CD4-positive, alpha-beta T cell treated with Interleukin-2 at 100 ng/mL for 4 hours (primary cell): ENCODE results near the gene MGAT3.
"Not testable (repeated sequence)": the region's sequence is repeated elsewhere in the genome, so short reads cannot be mapped to it uniquely, and the experiment has no call there.

Source experiments
- DNase-seq: peaks from one replicate; pipeline ENCODE4 v3.0.0-alpha.2; 2020; ENCODE audit warnings: low spot score

MGAT3 gene, protein sequence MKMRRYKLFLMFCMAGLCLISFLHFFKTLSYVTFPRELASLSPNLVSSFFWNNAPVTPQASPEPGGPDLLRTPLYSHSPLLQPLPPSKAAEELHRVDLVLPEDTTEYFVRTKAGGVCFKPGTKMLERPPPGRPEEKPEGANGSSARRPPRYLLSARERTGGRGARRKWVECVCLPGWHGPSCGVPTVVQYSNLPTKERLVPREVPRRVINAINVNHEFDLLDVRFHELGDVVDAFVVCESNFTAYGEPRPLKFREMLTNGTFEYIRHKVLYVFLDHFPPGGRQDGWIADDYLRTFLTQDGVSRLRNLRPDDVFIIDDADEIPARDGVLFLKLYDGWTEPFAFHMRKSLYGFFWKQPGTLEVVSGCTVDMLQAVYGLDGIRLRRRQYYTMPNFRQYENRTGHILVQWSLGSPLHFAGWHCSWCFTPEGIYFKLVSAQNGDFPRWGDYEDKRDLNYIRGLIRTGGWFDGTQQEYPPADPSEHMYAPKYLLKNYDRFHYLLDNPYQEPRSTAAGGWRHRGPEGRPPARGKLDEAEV

DNA sequence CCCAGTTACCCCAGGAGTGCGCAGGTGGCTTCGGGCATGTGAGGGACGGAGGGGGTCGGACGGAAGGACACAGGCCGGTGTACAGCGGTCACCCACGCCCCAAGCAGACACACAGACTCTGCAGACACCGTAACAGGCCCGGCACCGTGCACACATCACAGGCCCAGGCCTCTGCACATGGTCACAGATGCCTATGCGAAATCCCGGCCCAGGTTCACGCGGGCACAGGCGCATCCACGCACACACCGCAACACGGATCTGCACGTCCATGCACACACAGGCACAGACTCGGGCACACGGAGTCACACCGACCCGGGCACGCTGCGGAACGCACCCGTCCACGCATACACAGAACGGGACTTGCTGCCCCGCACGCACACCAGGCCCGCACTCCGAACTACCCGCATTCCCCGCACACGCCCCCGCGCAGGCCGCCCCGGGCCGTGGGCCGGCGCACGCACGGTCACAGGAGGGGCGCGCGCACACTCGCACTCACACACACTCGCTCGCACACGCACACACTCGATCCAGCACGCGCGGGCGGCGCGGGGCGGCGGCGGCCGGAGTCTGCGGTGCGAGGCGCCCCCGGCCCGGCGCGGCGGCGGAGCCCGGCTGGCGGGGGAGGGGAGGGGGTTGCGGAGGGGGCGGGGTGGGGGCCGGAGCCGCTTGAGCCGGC, at the start of gene MGAT3:
TSS of gene MGAT3 (plus strand) at position 491 of the 676 bp plus-strand sequence. CDS start 30,336 bp downstream, outside the sequence.
- DNase-seq, result no peak

DNA sequence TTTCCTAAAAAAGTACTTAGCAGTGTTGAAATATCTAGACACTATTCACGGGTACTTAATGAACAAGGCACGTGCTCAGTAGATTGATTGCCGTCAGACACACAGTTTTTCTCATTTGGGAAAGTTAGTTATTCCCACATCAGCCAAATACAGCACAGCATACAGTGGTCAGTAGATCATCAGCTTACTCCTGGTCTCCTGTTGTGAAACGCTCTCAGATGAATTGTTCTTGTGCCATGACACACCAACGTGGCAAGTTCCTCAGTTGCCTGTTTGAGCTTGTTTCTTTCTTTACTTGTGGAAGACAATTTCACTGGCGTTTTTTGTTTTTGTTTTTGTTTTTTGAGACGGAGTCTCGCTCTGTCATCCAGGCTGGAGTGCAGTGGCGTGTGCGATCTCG, 48.6 kb upstream of the MGAT3 start:
- no peak for DNase-seq

DNA sequence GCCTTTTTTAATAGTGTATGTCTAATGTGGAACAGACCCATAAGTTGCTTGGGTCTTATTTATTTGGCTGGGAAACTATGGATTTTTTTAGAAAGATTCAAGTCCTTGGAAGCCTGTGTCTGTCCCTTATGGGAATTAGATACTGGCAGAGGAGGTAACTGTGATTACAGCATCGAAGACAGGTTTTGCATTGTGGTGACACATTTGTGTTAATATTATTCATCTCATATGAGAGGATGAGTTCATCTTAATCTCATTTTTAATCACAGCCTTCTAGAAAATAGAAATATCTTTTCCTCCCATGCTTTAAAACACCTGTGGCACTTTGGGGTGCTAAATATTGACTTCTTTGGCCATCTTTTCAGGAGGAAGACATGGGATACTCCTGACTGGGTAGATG, 48.0 kb upstream of the MGAT3 start:
- no peak for DNase-seq

DNA sequence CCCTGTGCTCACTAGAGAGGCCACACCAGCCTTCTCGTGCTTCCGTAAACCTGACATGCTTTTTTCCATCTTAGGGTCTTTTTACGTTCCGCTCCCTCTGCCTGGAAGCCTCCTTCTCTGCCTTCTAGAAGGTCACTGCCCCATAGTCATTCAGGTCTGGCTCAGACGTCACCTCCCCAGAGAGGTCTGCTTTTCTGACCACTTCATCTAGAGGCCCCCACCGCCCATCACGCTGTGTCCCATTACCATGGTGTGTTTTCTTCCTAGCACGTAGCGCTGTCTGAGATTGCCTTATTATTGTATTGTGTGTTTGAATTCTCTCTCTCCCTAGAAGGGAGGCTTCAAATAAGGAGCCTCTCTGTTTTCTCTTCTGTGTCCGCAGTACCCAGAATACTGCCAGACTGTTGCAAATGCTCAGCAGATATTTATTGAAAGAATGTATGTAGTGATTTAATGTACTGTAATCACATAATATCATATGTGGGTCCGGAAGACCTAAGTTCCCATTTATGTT, 47.2 kb upstream of the MGAT3 start:
- no peak for DNase-seq

DNA sequence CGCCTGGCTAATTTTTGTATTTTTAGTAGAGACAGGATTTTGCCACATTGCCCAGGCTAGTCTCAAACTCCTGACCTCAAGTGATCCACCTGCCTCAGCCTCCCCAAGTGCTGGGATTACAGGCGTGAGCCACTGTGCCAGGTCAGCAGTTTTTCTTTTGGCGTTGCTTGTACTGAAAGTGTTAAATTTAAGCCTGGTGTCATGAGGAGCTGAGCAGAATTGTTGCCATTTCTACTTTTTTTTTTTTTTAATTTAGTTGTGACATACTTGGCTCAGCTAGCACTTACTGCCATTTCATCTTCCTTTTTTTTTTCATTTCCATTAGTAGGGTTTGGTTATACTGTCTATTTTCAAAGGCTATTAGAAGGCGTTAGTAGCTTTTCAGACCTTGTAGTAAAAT, 46.5 kb upstream of the MGAT3 start:
- no peak for DNase-seq

DNA sequence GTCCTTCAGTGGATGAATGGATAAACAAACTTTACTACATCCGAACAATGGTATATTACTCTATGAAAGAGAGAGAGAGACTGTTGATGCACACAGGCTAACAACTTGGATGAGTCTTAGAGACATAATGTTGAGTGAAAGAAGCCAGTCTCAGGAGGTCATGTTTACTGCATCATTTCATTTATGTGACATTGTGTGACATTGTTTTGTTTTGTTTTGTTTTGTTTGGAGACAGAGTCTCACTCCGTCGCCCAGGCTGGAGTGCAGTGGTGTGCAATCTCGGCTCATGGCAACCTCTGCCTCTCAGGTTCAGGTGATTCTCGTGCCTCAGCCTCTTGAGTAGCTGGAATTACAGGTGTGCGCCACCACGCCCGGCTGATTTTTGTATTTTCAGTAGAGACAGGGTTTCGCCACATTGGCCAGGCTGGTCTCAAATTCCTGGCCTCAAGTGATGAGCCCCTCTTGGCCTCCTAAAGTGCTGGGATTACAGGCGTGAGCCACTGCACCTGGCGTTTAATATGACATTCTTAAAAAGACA, 44.9 kb upstream of the MGAT3 start:
- DNase-seq, result not testable (repeated sequence)

DNA sequence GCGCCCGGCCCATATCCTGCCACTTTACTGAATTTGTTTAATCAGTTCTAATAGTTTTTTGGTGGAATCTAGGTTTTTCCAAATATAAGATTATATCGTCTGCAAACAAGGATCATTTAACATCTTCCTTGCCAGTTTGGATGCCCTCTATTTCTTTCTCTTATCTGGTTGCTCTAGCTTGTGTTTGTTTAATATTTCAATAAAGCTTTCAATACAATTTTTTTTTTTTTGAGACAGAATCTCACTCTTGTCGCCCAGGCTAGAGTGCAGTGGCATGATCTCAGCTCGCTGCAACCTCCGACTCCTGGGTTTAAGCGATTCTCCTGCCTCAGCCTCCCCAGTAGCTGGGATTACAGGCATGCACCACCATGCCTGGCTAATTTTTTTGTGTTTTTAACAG, 43.6 kb upstream of the MGAT3 start:
- not testable (repeated sequence) for DNase-seq

DNA sequence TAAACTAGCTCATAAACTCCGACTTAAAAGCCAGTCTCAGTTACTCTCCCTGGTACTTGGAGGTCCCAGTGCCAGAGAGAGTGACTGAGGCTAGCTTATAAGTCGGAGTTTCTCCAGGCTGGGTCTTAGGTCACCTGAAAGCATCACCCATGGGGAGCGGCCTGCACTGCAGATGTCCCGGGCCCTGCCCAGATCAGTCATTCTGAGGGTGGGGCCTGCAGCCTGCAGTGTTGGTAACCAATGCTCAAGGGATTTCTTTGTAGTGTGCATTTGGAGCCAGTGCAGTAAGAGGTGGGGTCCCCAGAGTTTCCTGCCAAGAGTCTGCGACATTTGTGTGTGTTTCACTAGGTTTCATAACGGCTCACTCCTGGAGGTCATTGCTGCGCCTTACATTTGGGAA, 42.4 kb upstream of the MGAT3 start:
- no peak for DNase-seq

DNA sequence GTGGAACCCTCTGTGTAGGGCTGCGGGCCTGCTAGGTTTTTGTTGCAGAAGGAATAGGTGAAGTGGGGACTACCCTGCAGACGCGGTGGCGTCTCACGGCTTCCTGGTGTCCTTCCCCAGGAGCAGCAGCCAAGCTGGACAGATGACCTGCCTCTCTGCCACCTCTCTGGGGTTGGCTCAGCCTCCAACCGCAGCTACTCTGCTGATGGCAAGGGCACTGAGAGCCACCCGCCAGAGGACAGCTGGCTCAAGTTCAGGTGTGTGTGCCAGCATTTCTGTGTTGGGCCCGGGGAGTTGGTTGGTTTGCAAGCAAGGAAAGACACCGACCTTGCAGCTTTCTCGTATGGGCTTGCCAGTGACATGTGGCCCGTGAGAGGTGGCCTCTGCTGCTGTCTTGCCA, 41.9 kb upstream of the MGAT3 start:
- DNase-seq, result no peak

DNA sequence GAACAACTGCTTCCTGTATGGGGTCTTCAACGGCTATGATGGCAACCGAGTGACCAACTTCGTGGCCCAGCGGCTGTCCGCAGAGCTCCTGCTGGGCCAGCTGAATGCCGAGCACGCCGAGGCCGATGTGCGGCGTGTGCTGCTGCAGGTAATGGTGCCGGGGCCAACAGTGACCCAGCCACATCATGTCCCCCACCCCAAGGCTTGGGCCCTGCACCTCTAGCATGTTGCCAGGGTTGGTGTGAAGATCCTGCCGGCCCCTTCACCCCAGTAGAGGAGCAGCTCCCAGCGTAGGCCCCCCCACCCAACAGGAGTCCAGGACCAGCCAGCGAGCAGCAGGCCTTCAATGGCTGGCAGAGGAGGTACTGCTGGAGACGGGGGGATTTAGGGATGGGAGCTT, 41.3 kb upstream of the MGAT3 start:
- no peak for DNase-seq

DNA sequence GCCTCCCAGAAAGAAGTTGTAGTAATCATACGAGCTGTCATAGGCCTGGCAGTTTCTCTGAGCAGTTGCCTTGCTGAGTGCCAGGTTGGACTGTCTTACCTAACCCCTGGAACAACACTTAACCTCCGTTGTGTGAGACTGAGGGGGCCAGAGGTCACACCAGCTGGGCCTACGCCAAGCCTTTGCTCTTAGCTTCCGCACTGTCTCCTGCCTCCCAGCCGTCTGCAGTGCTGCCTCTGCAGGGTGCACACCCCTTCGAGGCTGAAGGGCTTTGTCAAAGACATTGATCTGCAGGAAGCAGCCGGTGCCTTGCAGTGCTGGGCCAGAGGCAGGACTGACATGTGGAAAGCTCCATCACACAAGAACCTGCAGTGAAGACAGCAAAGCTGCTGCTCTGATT, 40.5 kb upstream of the MGAT3 start:
- DNase-seq, result no peak

DNA sequence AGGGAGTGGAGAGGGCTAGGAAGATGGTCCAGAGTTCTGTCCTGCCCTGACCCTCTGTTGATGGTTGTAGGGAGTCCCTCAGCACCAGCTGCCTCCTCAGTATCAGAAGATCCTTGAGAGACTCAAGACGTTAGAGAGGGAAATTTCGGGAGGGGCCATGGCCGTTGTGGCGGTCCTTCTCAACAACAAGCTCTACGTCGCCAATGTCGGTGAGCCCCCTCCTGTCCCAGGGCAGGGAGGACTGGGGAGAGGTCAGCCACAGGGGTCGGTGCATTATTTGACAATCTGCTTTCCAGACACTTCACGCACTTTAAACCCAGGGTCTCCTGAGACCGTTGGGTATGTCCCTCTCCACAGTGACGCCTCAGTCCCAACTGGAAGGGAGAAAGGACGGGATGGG, 39.2 kb upstream of the MGAT3 start:
- no peak for DNase-seq

DNA sequence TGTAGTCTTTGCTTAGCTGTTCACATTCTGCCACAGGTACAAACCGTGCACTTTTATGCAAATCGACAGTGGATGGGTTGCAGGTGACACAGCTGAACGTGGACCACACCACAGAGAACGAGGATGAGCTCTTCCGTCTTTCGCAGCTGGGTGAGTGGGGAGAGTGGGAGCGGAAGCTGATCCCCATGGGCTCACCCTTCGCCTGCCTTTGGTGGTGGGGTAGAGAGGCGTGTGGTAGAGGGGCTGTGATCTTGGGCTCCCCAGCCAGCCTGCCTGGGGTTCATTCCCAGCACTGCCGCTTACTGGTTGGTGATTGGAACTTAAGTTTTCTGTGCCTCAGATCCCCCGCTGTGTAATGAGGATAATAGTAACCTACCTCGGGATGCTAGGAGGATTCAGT, 38.1 kb upstream of the MGAT3 start:
- DNase-seq, result no peak

DNA sequence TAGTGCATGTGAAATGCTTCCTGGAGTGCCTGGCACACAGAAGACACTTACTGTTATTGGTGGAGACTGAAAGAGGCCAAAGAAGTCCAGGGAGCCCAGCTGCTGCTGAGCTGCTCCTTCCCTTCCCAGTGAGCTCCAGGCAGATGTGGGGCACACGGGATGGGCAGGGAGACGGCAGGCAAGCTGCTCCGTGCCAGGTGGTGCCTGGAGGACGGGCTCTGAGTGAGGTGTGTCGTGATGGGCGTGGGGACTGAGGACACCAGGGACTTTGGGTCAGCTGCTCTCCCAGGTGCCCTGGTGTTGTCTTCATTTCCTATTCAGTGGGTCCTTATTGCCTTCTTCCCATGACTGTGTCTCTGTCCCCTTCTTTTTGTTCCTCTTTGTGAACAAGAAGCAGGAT, 37.7 kb upstream of the MGAT3 start:
- DNase-seq, result no peak

DNA sequence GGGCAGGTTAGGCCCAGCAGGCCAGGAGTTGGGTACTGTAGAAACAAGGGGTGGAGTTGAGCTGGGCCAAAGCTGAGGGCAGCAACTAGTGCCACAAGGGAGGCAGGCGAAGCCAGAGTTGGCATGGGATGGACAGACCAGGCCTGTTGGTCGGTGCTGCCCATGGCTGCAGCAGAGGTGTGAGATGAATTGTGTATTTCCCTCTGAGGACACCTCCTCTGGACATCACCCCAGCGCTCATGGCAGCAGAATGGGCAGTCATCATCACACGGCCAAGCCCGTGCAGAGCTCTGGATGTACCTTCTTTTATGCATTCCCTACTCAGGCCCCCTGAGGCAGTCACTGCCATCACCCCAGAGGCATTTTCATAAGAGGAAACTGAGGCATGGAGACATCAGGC, 36.9 kb upstream of the MGAT3 start:
- DNase-seq, result no peak

DNA sequence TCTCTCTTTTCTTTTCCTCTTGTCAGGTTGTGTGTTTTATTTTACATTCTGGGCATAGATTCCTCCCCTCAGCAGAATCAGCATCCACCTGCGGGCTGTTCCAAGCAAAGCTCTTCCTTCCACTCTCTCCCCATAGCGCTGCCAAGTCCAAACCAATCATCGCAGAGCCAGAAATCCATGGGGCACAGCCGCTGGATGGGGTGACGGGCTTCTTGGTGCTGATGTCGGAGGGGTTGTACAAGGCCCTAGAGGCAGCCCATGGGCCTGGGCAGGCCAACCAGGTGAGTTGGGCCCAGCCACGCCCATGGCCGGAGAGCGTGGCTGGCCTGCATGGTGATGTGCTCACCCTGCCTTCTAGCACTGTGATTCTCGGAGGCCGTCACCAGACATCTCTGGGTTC, 35.1 kb upstream of the MGAT3 start:
- DNase-seq, result no peak

DNA sequence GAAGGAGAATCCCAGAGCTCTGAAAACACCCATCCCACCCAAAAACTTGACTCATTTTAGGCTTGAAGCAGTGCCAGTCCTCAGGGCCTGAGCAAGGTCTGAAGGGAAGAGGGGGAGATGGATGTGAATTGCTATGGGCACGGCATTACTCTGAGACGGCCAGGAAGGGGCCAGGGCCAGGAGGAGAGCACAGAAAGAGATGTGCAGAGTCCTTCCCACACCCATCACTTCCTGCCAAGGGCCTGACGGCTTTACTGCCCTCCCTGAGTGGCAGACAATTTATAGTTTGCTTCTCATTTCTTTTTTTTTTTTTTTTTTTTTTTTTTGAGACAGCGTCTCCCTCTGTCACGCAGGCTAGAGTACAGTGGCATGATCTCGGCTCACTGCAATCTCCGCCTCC, 34.7 kb upstream of the MGAT3 start:
- DNase-seq, result no peak

DNA sequence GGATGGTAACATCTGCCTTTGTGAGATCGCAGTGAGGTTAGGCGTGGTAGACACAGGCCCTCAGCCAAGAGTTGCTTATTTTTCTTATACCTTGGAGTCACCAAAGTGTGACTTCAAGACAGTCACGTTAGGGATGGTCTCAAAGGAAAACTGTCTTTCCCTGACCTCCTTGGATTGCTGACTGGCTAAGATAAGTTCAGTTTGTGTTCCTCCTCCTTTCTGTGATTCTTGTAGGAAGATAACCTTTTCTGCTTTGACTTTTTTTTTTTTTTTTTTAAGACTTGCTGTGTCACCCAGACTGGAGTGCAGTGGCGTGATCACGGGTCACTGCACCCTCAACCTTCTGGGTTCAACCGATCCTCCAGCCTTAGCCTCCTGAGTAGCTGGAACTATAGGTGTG, 34.1 kb upstream of the MGAT3 start:
- DNase-seq, result no peak

DNA sequence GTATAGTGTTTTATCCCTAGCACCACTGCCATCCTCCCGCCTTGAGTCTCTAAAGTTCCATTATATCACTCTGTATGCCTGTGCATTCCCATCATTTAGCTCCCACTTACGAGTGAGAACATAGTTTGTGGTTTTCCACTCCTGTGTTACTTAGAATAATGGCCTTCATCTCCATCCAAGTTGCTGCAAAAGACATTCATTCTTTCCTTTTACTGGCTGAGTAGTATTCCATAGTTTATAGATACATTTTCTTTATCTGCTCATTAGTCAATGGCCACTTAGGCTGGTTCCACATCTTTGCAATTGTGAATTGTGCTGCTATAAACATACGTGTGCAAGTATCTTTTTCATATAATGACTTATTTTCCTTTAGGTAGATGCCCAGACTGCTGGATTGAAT, 32.8 kb upstream of the MGAT3 start:
- DNase-seq, result no peak

DNA sequence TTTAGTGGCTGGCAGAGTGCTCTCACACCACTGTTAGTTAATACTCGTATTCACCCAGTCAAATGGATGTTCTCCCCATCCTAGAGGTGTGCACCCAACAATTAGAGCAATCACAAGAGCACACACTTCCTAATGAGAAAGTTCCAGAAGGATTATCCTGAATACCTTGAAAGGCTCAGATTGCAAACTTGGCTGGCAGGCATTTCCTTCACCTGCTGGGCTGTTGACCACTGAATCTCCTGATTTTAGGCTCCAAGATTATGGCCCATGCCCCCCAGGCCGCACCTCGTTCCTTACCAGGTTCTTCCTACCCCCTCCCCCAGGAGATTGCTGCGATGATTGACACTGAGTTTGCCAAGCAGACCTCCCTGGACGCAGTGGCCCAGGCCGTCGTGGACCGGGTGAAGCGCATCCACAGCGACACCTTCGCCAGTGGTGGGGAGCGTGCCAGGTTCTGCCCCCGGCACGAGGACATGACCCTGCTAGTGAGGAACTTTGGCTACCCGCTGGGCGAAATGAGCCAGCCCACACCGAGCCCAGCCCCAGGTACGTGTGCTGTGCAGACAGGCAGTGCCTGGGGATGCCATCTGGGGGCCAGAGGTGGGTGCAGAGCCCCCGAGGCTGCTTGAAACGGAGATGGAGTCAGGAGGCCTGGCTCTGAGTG, 30.3 kb upstream of the MGAT3 start:
- no peak for DNase-seq

DNA sequence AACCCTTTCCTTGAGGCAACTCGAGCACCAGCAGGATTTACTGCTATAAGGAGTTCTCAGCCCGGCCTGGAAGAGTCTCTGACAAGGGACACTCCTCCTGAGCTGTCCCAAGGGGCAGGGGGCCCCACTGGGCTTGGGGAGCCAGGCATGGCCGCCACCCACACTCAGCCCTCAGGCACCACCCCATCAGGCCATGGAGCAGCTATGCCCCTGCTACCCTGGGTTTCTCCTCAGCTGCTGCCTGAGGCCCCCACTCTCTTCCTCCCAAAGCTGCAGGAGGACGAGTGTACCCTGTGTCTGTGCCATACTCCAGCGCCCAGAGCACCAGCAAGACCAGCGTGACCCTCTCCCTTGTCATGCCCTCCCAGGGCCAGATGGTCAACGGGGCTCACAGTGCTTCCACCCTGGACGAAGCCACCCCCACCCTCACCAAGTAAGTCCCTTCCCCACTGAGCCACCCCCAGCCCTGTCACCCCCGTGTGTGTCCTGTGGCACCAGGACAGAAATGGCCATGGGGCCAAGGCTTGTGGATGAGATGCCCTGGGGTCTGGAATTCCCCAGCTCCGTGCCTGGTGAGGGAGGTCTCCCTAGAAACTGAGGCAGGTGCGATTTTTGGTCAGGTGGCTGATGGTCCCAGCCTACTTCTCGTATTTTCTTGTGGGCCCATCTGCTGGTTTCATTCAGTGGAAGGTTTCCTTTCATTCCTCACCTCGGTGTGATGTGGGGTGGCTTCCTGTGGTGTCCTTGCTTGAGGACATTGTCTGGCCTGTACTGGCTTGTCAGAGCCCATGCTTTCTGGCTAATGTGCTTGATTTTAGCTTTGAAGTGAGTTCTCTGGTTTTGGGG, 28.8 kb upstream of the MGAT3 start:
- DNase-seq, result no peak
